CD4-positive, alpha-beta T cell treated with Interleukin-17A for 4 hours (primary cell): Measurements from ENCODE around the gene IMPG1.
"Not testable (repeated sequence)": the region's sequence is repeated elsewhere in the genome, so short reads cannot be mapped to it uniquely, and the experiment has no call there.

Experiments used
- DNase-seq: peaks from one replicate; pipeline ENCODE4 v3.0.0-alpha.2; 2020; ENCODE audit warnings: mixed read lengths

IMPG1 gene

DNA sequence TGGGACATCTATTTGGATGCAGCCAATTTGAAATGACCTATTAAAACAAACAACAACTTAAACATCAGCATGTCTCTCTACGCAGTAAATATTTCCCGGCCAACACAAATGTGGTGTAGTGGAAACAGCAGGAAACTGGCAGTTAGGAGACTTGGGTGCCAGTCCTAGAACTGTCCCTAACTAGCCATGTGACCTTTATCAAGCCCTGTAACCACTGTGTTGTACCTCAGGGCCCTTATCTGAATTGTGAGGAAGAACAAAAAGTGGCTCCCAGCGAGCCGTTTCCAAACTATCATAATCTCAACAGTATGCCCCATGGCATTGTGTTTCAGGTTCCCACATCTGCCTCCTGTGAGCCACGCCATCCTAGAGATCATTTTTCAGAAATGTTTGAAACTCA, 124.5 kb downstream of the IMPG1 start:
- DNase-seq = no peak

GRCh38 chr6:75946146-75946831, 126.2 kb downstream of the IMPG1 start:
- no peak for DNase-seq

GRCh38 chr6:75943381-75943780, 129.1 kb downstream of the IMPG1 start:
- DNase-seq = no peak

GRCh38 chr6:75941509-75941908, 131.0 kb downstream of the IMPG1 start:
- no peak for DNase-seq

GRCh38 chr6:75940564-75940963, 131.9 kb downstream of the IMPG1 start:
- DNase-seq = no peak

- no peak for DNase-seq
These were observed 134.6 kb downstream of the IMPG1 start for GRCh38 chr6:75937846-75938245.

- DNase-seq = no peak
These were observed 135.8 kb downstream of the IMPG1 start for GRCh38 chr6:75936682-75937081.

DNA sequence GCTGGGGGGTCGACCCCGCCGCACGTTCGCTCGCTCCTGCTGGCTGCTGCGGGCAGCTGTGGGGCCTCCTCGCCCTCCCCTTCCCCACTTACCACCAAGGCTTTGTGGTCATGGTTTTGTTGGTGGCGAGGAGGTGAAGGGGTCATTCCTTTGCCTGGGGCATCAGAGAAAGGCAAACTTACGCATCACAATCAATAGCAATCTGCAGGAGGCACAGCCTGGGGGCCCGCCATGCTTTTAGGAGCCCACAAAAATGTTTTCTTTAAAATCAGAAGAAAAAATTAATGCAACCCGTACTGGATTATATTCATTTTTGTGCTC, 137.0 kb downstream of the IMPG1 start:
- DNase-seq = no peak

- peak; percentile 7 for DNase-seq
These were observed 137.6 kb downstream of the IMPG1 start for GRCh38 chr6:75934643-75935472.

GRCh38 chr6:75933387-75933975, 139.0 kb downstream of the IMPG1 start:
- DNase-seq = no peak

GRCh38 chr6:75932067-75932466, 140.4 kb downstream of the IMPG1 start:
- DNase-seq = no peak

GRCh38 chr6:75931011-75931680, 141.3 kb downstream of the IMPG1 start:
- no peak for DNase-seq

- no peak for DNase-seq
These were observed 145.9 kb downstream of the IMPG1 start for GRCh38 chr6:75926293-75927168.

GRCh38 chr6:75922226-75922625, 150.2 kb downstream of the IMPG1 start:
- no peak for DNase-seq

- no peak for DNase-seq
These were observed 159.4 kb downstream of the IMPG1 start for GRCh38 chr6:75913040-75913439.

- no peak for DNase-seq
These were observed 165.0 kb downstream of the IMPG1 start for GRCh38 chr6:75907444-75907843.

- DNase-seq = no peak
These were observed 165.6 kb downstream of the IMPG1 start for GRCh38 chr6:75906871-75907270.

GRCh38 chr6:75905129-75905528, 167.3 kb downstream of the IMPG1 start:
- not testable (repeated sequence) for DNase-seq

GRCh38 chr6:75900216-75900615, 172.2 kb downstream of the IMPG1 start:
- DNase-seq = not testable (repeated sequence)

DNA sequence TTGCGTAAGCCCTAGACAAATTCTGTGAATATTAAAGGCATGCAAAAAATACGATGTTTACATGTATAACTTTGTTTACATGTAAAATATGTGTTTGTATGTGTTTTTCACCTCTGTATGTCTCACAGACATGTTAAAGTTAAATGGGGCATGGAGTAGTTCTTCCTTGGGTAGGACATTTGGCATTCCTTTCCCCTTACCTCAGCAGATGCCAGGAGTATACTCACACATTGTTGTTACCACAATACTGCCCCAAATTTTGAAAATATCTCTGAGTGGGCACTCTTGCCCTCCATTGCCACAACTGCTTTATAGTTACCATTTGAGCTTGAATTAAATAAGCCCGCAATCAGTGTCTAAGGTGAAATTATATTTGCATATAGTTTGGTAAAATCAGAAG, 175.9 kb downstream of the IMPG1 start:
- DNase-seq = no peak

GRCh38 chr6:75893776-75894152, 178.7 kb downstream of the IMPG1 start:
- DNase-seq = no peak

DNA sequence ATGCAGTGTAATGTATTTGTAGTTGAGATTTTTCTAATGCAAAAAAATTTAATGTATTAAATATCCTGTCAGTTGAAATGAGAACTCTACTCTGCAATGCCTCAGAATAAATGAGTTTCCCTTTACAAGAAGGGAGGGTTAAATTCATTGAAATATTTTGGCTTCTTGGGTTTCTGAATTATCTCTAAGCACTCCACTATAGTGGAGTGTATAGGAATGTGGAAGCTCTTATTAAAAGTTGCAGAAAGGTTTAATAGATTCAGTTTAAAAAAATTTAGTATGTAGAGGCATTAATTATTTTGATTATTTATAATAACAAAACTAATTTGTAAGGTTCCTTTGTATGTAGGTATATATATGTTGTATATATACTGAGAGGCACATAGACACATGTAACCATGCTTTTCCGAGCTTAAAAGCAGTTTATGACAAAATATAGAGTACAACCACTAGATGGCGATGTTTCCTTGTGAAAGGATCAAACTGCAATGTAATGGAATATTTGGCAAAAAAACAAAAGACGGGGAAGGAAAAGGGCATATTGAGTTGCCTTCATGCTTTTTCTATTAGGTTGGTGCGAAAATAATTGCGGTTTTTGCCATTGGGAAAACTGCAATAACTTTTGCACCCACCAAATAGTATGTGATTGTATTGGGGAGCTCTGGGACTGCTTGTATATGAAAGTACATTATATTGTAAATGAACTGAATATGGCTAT, 179.2 kb downstream of the IMPG1 start:
- no peak for DNase-seq
